ENCODE measurements around the gene NEK7.

Gene NEK7

DNA sequence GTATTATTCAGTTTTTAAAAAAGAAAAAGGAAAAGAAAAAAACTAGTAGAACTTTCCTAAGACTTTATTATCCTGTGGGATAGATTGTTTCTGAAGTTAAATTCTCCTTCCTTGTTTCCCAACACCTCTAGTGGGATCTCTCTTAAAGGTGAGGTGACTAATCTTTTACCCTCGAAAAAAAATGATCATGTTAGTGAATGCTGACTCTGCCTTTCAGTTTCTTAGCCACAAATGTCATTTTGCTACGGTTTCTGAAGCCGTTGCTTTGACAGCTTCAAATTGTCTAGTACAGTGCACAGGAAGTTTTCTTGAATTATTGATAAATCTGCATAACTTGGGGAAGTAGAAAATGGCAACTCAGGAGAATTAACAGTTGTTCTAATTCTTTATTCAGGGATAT is 13.0 kb upstream of the NEK7 start:
- no peak for DNase-seq (ENCODE audit: low read depth in 2 of 2, low spot score in 1 of 2)

GRCh38 chr1:198147216-198147615 is 9.6 kb upstream of the NEK7 start:
- DNase-seq (ENCODE audit: low read depth in 2 of 2, low spot score in 1 of 2), result no peak

DNA sequence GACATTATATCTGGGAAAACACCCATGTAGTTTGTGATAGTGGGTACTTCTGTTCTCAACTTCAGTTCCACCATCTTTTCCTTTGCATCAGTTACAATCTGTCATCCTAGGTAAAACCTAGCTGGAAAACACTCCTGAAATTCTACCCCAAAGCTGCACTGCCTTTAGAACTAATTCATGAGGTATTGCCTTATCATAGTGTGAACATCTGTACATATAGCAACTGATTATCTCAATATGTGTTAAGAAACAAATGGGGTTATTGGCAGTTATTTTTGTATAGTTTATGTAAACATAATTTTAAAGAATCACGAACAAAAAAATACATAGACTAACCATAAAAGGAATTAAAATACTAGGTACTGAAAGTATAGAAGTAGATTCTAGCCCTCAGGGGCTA is 6.4 kb upstream of the NEK7 start:
- no peak for DNase-seq (ENCODE audit: low read depth in 2 of 2, low spot score in 1 of 2)

DNA sequence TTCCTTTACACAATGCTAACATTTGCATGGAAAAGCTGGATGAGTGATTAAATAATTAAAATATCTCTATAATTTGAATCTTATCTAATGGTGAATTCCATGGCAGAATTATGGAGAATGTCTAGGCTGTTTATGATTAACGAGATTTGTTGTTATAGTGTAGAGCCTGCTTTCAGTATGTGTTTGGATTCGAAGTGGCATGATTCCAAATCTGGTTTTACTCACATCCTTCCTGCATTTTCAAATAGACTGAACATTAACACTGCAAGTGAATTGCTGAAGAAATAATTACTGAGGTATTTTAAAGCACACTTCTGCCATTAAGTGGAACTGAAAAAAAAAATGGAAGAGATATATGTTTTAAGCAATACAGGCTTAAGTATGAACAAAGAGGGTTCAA is 5.1 kb upstream of the NEK7 start:
- DNase-seq (ENCODE audit: low read depth in 2 of 2, low spot score in 1 of 2), result no peak

GRCh38 chr1:198153103-198153502 is 3.7 kb upstream of the NEK7 start:
- no peak for DNase-seq (ENCODE audit: low read depth in 2 of 2, low spot score in 1 of 2)

- DNase-seq (ENCODE audit: low read depth in 2 of 2, low spot score in 1 of 2), result no peak
Measured at GRCh38 chr1:198153804-198154203, 3.0 kb upstream of the NEK7 start.

- DNase-seq (ENCODE audit: low read depth in 2 of 2, low spot score in 1 of 2), result no peak
Measured at GRCh38 chr1:198155253-198155652, 1.5 kb upstream of the NEK7 start.

- DNase-seq (ENCODE audit: low read depth in 2 of 2, low spot score in 1 of 2), result peak in 1 of 2 donors; percentile 49
Measured at GRCh38 chr1:198156111-198156744, 570 bp upstream of the NEK7 start.

- peak; percentile 59 to 63 for DNase-seq (ENCODE audit: low read depth in 2 of 2, low spot score in 1 of 2)
Measured at GRCh38 chr1:198157241-198157846, 546 bp downstream of the NEK7 start.

GRCh38 chr1:198157847-198158725 is 1.3 kb downstream of the NEK7 start:
- no peak for DNase-seq (ENCODE audit: low read depth in 2 of 2, low spot score in 1 of 2)

DNA sequence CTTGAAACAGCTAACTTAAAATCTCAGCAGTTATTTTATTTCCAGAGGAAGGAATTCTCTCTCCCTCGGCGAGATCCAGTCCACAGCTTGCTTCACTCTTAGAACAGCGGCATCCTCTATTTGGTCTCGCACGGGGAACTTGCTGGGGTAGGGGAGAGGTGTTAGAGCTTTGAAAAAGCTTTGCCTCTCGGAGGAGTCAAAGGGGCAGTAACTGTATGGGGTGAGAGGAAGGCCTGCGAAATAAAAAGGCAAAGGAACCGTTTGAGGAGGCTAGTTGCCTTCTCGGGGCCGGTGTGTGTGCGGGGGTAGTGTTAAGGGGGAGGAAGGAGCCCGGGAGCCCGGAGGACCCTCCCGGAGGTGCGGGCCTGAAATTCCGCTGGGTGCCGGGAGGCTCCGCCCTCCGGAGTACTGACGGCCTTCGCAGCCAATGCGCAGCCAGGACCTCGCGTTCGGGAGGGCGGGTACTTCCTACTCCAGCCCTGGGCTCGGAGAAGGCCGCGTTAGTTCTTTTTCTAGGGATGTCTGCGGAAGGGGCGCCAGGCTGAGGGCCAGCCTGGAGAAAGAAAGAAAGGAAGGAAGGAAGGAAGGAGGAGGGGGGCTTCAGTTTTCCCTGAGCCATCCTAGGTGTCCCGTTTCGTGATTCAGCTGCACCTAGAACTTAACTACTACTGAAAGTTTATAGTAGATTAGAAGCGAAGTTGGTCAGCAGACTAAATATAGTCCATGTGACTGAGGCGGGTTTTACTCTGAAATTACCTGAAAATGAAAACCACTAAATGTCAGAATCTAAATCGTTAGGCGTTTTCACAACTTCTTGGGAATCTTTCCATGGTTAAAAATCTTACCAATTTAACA is 2.2 kb downstream of the NEK7 start:
- peak; percentile 67 to 73 for DNase-seq (ENCODE audit: low read depth in 2 of 2, low spot score in 1 of 2)

DNA sequence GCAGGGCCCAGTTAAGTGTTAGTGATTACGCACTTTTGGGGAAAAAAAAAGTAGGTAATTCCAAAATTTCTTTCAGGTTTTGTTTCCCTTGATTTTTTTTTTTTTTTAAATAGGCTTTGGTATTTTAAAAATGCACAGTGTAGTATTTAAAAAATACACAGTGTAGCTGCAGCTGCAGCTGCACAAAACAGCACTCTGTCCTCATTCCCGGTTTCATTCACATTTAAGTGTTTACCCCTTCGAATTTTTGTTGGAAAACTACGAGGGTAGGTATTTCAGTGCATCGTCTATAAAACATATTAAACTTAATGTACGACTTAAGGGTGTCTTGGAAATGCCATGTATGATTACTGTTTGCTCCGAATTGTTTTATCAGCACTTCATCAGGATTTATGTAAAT is 3.4 kb downstream of the NEK7 start:
- no peak for DNase-seq (ENCODE audit: low read depth in 2 of 2, low spot score in 1 of 2)

DNA sequence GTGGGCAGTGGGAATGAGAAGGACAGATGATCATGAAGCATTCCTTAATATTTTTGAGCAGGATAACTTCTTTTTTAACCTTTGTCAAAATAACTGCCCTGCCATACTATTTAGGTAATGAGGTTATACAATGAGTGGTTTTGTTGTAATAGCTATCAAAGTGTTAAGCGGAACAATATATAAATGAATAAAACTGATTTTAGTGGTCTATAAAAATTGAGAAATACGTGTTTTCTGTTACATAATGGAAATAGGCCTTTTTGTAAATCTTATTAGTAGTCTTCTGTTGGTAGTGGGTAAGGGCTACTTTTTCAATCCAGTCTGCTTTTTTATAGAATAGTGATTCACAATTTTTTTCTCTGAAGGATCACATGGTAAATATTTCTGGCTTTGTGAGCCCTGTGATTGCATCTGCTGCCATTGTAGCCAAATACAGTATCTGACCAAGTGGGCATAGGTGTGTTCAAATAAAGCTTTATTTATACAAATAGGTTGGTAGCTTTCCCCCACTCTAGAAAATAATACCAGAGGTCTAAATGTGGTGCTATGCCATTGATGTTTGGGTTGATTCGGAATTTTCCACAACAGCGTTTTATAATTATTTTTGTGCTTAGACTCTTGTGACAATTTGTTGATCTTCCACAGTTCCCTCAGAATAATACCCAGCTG is 4.3 kb downstream of the NEK7 start:
- DNase-seq (ENCODE audit: low read depth in 2 of 2, low spot score in 1 of 2), result no peak

DNA sequence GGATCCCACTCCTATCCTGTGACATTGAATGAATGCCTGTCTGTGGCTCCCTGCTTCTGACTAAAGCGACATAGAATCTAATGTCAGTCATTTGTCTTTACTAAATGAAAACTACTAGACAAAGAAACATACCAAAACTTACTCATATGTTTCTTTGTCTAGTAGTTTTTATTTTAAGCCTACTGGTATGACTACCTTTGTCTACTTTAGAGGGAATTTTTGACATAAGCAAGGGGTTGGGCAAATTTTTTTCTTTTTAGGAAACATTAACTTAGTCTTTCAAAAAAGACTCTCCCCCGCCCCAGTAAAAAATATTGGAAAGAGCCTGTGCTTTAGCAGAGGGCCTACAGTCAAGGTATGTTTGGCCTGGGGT is 4.9 kb downstream of the NEK7 start:
- DNase-seq (ENCODE audit: low read depth in 2 of 2, low spot score in 1 of 2), result no peak

GRCh38 chr1:198162091-198162767 is 5.4 kb downstream of the NEK7 start:
- DNase-seq (ENCODE audit: low read depth in 2 of 2, low spot score in 1 of 2), result no peak

DNA sequence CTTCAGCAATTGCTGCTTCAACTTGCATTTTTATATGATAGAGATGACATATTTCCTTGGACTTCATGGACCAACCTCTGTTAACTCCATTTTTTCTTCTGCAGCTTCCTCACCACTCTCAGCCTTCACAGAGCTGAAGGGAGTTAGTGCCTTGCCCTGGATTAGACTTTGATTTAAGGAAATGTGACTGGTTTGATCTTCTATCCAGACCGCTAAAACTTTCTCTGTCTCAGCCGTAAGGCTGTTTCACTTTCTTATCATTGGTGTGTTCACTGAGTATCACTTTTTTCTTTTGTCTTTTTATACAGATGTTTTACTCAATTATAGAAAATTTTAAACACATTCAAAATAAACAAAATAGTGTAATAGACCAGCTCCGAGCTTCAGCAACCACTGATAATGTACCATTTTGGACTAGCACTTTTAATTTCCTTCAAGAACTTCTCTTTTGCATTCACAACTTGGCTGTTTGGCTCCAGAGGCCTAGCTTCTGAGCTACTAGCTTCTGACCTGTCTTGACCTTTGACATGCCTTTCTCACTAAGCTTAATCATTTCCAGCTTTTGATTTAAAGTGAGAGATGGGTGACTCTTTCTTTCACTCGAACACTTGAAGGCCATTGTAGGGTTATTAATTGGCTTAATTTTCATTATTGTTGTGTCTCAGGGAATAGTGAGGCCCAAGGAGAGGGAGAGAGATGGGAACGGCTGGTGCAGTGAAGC is 9.3 kb downstream of the NEK7 start:
- DNase-seq (ENCODE audit: low read depth in 2 of 2, low spot score in 1 of 2), result no peak

DNA sequence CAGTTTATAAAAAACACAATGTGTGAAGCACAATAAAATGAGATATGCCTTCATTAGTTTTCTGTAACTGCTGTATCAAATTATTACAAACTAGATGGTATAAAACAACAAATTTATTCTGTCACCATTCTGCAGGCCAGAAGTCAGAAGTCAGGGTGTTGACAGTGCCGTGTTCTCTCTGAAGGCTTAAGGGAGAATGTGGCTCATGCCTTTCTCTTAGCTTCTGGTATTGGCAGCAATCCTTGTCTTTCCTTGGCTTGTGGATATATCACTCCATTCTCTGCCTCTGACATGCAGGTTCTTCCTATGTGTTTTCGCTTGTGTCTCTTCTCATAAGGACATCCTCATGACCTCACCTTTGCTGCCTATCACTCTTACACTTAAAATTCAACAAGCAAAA is 10.1 kb downstream of the NEK7 start:
- DNase-seq (ENCODE audit: low read depth in 2 of 2, low spot score in 1 of 2), result no peak

DNA sequence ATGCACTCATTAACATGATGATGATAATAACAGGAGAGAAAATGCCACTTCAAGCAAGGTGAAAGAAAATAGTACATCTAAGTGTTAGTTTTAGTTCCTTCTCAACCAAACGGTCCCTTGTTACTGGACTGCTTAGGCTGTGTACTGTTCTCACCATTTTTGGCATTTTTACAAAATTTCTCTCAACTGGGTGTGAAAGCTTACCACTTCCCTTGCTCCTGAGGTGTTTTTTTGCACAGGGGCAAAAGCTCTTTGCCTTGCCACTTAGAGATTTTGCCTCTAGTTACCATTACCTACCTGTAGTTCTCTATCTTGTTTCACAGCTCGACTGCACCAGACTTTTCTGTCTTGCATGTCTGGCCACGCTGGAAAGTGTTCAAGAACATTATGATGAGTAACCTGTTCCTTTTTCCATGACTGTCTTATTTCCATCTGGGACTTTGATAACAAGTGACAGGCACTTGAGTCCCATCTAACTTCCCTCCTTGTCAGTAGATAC is 10.7 kb downstream of the NEK7 start:
- no peak for DNase-seq (ENCODE audit: low read depth in 2 of 2, low spot score in 1 of 2)

DNA sequence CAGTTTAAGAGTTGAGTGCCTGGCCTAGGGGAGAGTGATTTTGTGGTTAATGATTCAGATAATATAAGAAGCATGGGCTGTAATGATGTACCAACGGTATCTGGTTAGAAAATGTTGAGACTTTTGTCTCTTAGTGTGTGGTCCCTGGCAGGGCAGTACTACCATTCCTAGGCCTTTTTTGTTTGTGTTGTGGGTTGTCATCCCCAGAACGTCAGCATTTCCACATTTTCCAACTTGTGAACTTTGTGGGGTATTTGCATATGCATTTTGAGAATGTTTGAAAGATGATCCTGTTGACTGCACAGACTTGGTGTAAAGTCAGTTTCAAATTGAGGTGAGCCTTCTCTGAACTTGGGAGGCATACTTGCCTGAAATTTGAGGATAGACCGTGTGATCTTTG is 11.4 kb downstream of the NEK7 start:
- DNase-seq (ENCODE audit: low read depth in 2 of 2, low spot score in 1 of 2), result no peak
